ENCODE data around the gene SUMF1.

SUMF1 gene

DNA sequence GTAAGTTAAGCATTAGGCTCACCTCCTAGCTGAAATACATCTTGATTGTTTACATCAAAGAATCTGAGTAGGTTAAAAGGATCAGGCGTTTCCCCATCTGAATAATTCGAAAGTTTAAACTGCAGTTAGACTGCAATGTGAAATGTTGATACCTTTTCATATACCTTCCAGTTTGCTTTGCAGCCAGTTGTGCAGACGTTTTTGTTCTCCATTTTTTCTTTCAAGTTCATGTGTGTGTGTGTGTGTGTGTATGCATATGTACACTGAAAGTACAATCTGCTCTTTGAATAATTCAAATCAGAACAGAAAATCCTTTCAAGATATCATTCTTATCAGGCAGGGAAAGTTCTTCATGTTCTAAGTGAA, 29.0 kb upstream of the SUMF1 start:
- TF ChIP-seq CTCF (IDR thresholded peaks at IDR 0.05; ENCODE audit: low read depth, low read length): no peak
- H3K4me3 ChIP-seq (ENCODE audit: low read depth, low read length): no peak overlapping the region

DNA sequence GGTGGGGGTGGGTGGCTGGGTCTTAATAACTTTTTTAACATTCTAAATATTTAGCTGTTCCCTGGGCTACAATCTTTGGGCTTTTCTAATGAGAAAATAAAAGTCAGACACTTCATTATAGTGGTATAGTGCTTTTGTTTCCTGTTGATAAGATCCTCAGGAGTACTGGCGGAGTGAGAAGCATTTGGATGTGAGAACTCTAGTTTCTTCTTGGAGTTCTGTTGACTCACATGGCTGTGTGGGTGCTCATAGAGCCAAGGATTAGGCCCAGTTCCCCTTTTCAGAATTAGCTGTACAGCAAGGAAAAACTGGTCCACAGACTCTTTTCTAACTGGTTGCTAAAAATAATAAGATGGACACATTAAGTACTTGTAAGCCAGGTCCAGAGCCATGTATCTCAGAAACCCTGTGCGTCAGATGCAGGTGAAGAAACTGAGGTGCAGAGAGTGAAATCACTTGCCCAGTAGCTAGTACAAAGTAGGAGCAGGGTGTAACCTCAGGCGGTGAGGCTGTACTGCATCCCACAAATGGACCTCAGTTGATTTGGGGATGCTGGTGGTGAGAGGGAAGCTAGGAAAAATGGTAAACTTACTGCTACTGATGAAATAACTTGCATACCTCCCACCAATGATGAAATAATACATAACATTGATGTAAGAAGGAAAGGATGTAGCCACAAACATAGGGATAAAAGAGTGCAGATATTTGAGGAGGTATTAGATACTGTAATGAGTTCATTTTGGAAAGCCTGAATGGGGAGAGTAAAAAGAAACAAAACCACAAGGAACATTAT, 28.4 kb upstream of the SUMF1 start:
- no peak for TF ChIP-seq CTCF (IDR thresholded peaks at IDR 0.05; ENCODE audit: low read depth, low read length)
- no peak overlapping the region for H3K4me3 ChIP-seq (ENCODE audit: low read depth, low read length)

DNA sequence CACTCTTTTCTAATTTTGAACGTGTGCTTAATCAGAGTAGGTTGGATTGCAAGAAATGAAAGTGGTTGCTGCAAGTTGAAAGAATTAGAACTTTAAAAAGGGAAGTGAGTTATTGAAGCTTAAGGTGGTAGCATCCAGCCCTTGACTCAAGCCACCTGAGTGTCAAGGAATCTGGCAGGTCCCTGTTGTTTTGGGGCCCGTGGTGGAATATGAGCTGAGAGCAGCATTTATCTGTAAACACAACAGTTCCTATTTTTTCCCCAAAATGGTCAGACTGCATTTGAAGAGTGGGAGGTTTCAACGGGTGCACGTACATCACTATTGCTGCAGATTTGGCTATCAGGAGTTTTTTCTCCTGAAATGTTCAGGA, 27.8 kb upstream of the SUMF1 start:
- TF ChIP-seq CTCF (IDR thresholded peaks at IDR 0.05; ENCODE audit: low read depth, low read length): no peak
- H3K4me3 ChIP-seq (ENCODE audit: low read depth, low read length): no peak overlapping the region; the same call in 1 of the 2 replicates

DNA sequence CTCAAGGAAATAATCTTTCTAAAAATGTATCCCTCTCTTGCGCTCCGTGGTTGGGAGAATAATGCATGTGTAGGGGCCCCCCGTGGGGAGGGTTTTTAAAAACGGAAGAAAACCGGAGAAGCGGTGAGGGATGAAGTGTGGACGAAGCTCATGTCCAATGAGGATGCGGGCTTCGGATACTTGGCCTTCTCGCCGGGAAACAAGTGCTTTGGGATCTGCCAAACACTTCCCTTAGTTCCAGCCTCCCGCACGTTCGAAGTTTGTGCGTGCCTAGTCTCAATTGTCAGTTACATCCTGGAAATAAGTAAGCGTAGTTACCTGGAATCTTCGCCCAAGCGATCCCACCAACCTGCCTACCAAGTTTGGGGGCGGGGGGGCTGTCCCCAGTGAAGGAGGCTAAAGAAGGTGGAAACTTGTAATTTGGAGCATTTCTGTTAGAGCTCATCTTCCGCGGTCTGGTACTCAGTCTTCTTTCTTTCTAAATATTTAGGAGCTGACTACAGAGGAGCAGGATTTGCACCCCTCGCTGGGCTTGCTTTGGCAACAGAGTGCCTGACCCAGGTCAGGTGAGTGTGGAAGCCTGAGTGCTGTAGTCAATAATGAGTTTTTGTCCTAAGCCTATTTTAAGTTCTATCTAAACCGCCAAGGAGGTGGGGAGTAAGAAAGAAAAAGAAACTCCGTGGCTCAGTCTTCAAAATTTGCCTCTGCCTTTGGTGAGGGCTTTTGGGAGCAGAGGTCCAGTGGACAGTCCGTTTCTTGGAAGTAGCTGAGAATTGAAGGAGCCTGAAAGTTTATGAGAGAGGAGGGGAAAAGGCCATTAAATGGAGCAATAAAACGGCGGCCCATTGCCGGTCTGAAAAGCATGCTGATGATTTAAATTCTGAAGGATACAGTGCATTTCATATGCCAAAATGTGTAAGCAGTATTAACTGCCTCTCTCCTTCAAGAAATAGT, 27.1 kb upstream of the SUMF1 start:
- peak overlapping the region; percentile 85 for H3K4me3 ChIP-seq (ENCODE audit: low read depth, low read length)
- TF ChIP-seq CTCF (IDR thresholded peaks at IDR 0.05; ENCODE audit: low read depth, low read length): no peak

DNA sequence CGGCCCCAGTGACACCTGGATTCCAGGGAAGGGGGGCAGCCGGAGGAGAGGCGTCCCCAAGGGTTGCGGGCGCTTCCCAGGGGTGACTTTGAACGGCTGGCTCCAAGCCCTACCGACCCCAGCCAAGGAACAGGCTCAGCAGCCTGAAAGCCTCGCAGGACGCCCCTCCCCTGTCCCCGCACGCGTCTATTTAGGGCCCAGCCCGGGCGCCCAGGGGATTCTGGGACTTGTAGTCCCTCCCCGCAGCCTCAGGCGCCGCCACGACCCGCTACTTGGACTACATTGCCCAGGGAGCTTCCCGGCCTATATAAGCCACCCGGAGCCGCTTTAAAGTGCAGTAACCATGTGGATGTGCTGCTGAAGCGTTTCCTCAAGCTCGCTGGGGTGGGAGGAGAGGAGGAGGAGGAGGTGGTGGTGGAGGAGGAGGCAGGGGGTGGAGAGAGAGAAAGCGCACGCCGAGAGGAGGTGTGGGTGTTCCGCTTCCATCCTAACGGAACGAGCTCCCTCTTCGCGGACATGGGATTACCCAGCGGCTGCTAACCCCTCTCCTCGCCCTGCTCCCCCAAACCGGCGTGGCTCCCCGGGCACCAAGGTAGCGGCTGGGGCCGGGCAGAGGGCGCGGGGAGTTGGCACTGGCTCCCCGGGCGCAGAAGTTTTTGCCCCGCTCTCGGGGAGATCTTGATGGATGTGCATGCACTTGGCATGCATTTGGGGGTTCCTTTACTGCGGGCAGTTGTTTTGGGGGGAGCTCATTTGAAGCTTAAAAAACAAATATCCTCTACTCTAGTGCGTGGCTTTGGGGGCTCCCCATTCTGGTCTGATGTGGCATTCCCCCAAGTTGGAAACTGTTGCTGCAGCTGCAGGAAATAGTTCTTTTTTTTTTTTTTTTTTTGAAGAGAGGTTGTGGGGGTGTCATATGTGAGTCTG, 26.2 kb upstream of the SUMF1 start, which contains the start of gene ITPR1:
ITPR1 (plus strand) TSS at position 335 of the 927 bp plus-strand sequence. CDS start 23,144 bp downstream, outside the sequence.
- TF ChIP-seq CTCF (IDR thresholded peaks at IDR 0.05; ENCODE audit: low read depth, low read length): no peak
- peak within 1 kb of the TSS; percentile 85 for H3K4me3 ChIP-seq (ENCODE audit: low read depth, low read length)

DNA sequence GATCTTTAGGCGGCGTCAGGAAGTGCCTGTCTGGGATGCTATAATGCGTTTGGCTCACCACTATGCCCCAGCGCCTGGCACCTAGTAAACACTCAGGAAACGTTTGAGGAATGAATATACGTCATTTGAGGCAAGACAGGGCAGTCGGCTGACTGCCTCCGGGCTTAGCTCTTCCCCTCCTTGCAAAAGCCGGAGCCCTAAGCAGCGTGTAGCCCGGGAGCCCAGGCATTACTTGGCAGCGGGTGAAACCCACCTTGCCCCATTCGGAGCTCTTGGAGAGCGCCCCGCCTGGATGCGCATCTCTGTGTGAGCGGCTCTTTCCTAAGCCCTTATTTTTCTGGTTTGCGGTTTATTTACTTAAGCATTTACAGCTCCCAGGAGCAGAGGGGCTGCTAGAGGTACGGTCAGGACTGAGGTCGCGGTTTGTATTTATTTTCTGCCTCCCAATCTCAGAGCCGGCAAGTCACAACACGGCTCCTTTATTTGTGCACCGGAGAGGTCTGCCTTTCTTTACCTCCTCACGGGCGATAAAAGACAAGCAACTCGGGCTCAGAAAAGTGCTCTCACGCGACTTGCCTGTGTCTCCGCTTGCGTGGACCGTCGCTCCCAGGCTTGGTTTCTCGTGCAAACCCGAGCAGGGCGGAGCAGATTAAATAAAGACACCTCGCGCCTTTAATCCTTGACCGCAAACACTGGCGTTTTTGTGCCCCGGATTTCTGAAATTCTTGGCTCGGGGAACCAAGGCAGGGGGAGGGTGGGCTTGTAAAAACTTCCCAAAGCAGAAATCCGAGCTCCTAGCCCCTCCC, 25.3 kb upstream of the SUMF1 start:
- no peak for TF ChIP-seq CTCF (IDR thresholded peaks at IDR 0.05; ENCODE audit: low read depth, low read length)
- peak overlapping the region; percentile 85 for H3K4me3 ChIP-seq (ENCODE audit: low read depth, low read length)

All from WI38 (cell line).